K562 (cell line): ENCODE data around the gene ZNF620. TPM values are rescaled to one million over a fixed set of nuclear protein-coding genes. Genes with fewer than 3 reads are reported as not detected.

ENCODE experiments used
- BDP1 ChIP-seq: IDR thresholded peaks from 3 replicates; pipeline ENCODE4 v1.6.1; 2011; ENCODE audit not compliant: insufficient read length, insufficient read depth
- GTF2B ChIP-seq: IDR thresholded peaks from 2 replicates; pipeline ENCODE4 v1.6.1; 2011; ENCODE audit not compliant: insufficient read length; ENCODE audit errors: extremely low read depth
- HMBOX1 ChIP-seq: sonication (generic); IDR thresholded peaks from 2 replicates; pipeline ENCODE4 v1.6.1; 2016
- HOXB6 ChIP-seq: fragments of 250-450 bp; sonication (Bioruptor Pico); IDR thresholded peaks from 2 replicates; pipeline ENCODE4 v1.5.1; 2022; ENCODE audit warnings: mild to moderate bottlenecking, borderline replicate concordance
- KDM4B ChIP-seq, 2 experiments: fragments of 450-650 bp in 1 of 2; sonication (generic) in 1 of 2; IDR thresholded peaks; 2 replicates each; pipeline ENCODE4 v1.6.1; 2016 to 2017; ENCODE audit warnings: borderline replicate concordance in 2 of 2, antibody characterized with exemption in 1 of 2, low read depth in 1 of 2, mild to moderate bottlenecking in 1 of 2
- NFIC ChIP-seq: fragments of 450-650 bp; IDR thresholded peaks from 2 replicates; pipeline ENCODE4 v1.6.1; 2017; ENCODE audit warnings: mild to moderate bottlenecking, inconsistent platforms
- OTX1 ChIP-seq: fragments of 450-650 bp; formaldehyde crosslinking; IDR thresholded peaks from 2 replicates; pipeline ENCODE4 v1.4.0; 2022; ENCODE audit warnings: mild to moderate bottlenecking
- PATZ1 ChIP-seq: fragments of 250-450 bp; sonication (Bioruptor Pico); IDR thresholded peaks from 2 replicates; pipeline ENCODE4 v1.5.0; 2020; ENCODE audit warnings: mild to moderate bottlenecking, borderline replicate concordance
- PTBP1 ChIP-seq: fragments of 200-400 bp; formaldehyde crosslinking; IDR thresholded peaks from 2 replicates; pipeline ENCODE4 v1.6.1; 2017; ENCODE audit warnings: low read depth, low read length
- PTRF ChIP-seq: fragments of 450-650 bp; IDR thresholded peaks from 2 replicates; pipeline ENCODE4 v1.6.1; 2016; ENCODE audit warnings: mild to moderate bottlenecking, missing genetic modification characterization, missing compliant biosample characterization
- SAFB ChIP-seq: fragments of 200-400 bp; formaldehyde crosslinking; IDR thresholded peaks from 2 replicates; pipeline ENCODE4 v1.6.1; 2017; ENCODE audit warnings: low read depth, low read length, borderline replicate concordance
- SIN3B ChIP-seq: fragments of 450-650 bp; IDR thresholded peaks from 2 replicates; pipeline ENCODE4 v1.6.1; 2017; ENCODE audit warnings: low read depth, mild to moderate bottlenecking, moderate library complexity
- STAT5A ChIP-seq: IDR thresholded peaks from 2 replicates; pipeline ENCODE4 v1.6.1; 2012; ENCODE audit warnings: low read length, inconsistent platforms, borderline replicate concordance
- TAF9B ChIP-seq: fragments of 450-650 bp; IDR thresholded peaks from 2 replicates; pipeline ENCODE4 v1.6.1; 2018; ENCODE audit warnings: mild to moderate bottlenecking; ENCODE audit not compliant: partially characterized antibody
- TBP ChIP-seq: optimal IDR thresholded peaks from 2 replicates; pipeline ENCODE3; 2011; ENCODE audit warnings: low read depth, low read length, improper control_type of control experiment
- TCF3 ChIP-seq: sonication (generic); formaldehyde crosslinking; IDR thresholded peaks from 2 replicates; pipeline ENCODE4 v1.4.0; 2020; ENCODE audit warnings: mild to moderate bottlenecking, missing genetic modification reagents
- TEAD2 ChIP-seq: fragments of 450-650 bp; IDR thresholded peaks from 2 replicates; pipeline ENCODE4 v1.6.1; 2016; ENCODE audit warnings: missing genetic modification characterization, control low read depth, missing compliant biosample characterization
- USF2 ChIP-seq: sonication (generic); formaldehyde crosslinking; IDR thresholded peaks from 2 replicates; pipeline ENCODE4 v1.5.0; 2020; ENCODE audit warnings: missing genetic modification reagents
- ZC3H11A ChIP-seq: IDR thresholded peaks from 2 replicates; pipeline ENCODE4 v1.6.1; 2012; ENCODE audit warnings: low read depth, low read length, improper control_type of control experiment
- ZNF280A ChIP-seq: fragments of 450-650 bp; IDR thresholded peaks from 2 replicates; pipeline ENCODE4 v1.6.1; 2018; ENCODE audit warnings: mild to moderate bottlenecking, low read depth; ENCODE audit not compliant: partially characterized antibody
- ZNF764 ChIP-seq: fragments of 250-450 bp; sonication (Bioruptor Pico); IDR thresholded peaks from 2 replicates; pipeline ENCODE4 v1.4.0; 2020; ENCODE audit warnings: low read depth, mild to moderate bottlenecking, moderate library complexity
- ZNF766 ChIP-seq: fragments of 200-800 bp; sonication (Bioruptor generic); conservative IDR thresholded peaks from 2 replicates; pipeline ENCODE4 v1.6.1; 2016; ENCODE audit warnings: missing genetic modification characterization, missing compliant biosample characterization
- polyA plus RNA-seq, 8 experiments: library from polyadenylated mRNA; depleted of rRNA in 4 of 8; stranded (reverse) in 5 of 8; unstranded in 3 of 8; fragments of >200 nt; fragmentation: Nextera tagmentation in 2 of 8; fragmentation: Illumina TruSeq in 1 of 8; extraction: Ambion mirVana in 2 of 8; extraction: Trizol in 1 of 8; gene quantifications; 2 replicates each; pipeline versions ENCODE4 v1.2.1 to v1.2.3, GENCODE V29; 2011 to 2014; ENCODE audit warnings: inconsistent platforms in 1 of 8, missing spikeins in 1 of 8
- total RNA-seq, 7 experiments: library from RNA; depleted of rRNA in 6 of 7; stranded (reverse); fragments of >200 nt in 6 of 7; fragmentation: Illumina TruSeq in 2 of 7; extraction: Trizol in 2 of 7; gene quantifications; 2 replicates each; pipeline versions ENCODE4 v1.2.1 to v1.2.3, GENCODE V29; 2011 to 2021; ENCODE audit warnings: low replicate concordance in 1 of 7

Gene ZNF620
- total and polyA plus RNA-seq, 9 of the 15 experiments (the other 6 are each of a cell fraction or from before 2014, with no cell fraction given), result 1.2 to 5.5 (median 3.3) TPM

GRCh38 chr3:40524568-40525285 is 18.9 kb downstream of the ZNF620 start, which contains the start of gene ZNF621 (continued):
- TF ChIP-seq SAFB (peak; percentile 64; the same call in 1 of the 2 replicates), OTX1 (CRISPR knock-in tag) (peak; percentile 34; the same call in 1 of the 2 replicates), USF2 (CRISPR knock-in tag) (0 out of 2 replicates have a peak, but pooled peaks have one; percentile 35), STAT5A (peak; percentile 10; the same call in 1 of the 2 replicates), ZNF764 (CRISPR knock-in tag) (no peak), KDM4B (IDR thresholded peaks at IDR 0.05; ENCODE audit: borderline replicate concordance in 2 of 2, low read depth in 1 of 2) (peak in 1 of 2 experiments; percentile 76; a peak in 1 of 4 replicates), ZNF766 (CRISPR knock-in tag) (0 out of 2 replicates have a peak, but pooled peaks have one; percentile 56), TEAD2 (tag) (no peak), HMBOX1 (no peak), TCF3 (peak; percentile 16; the same call in 1 of the 2 replicates), TBP (peak; percentile 85), SIN3B (peak; percentile 80), PATZ1 (CRISPR knock-in tag) (no peak), ZC3H11A (no peak; the same call in 1 of the 2 replicates), PTBP1 (0 out of 2 replicates have a peak, but pooled peaks have one; percentile 8), NFIC (peak; percentile 51), BDP1 (no peak), TAF9B (peak; percentile 95), PTRF (tag) (no peak), ZNF280A (no peak), GTF2B (peak; percentile 12), HOXB6 (CRISPR knock-in tag) (no peak)
